Duodenal mucosa (tissue), 2 donors: ENCODE measurements around the gene RUNX1.

ENCODE experiments used
- H3K27ac ChIP-seq: one replicate; pipeline ENCODE4 v1.7.0; 2013; ENCODE audit warnings: low read depth, low read length
- H3K27me3 ChIP-seq, 2 donors: one replicate each; pipeline ENCODE4 v1.7.0; 2013; ENCODE audit warnings: low read length in 2 of 2, control low read depth in 1 of 2; ENCODE audit not compliant: insufficient read depth in 2 of 2, control insufficient read depth in 1 of 2
- H3K36me3 ChIP-seq, 2 donors: one replicate each; pipeline ENCODE4 v1.7.0; 2013; ENCODE audit warnings: low read length in 2 of 2, control low read depth in 1 of 2; ENCODE audit not compliant: insufficient read depth in 2 of 2, control insufficient read depth in 1 of 2
- H3K4me1 ChIP-seq, 2 donors: one replicate each; pipeline ENCODE4 v1.7.0; 2013; ENCODE audit warnings: low read length in 2 of 2, control low read depth in 1 of 2; ENCODE audit not compliant: insufficient read depth in 2 of 2, control insufficient read depth in 1 of 2
- H3K4me3 ChIP-seq, 2 donors: one replicate each; pipeline ENCODE4 v1.7.0; 2013; ENCODE audit warnings: low read length in 2 of 2, low read depth in 1 of 2
- H3K9ac ChIP-seq, 2 donors: one replicate each; pipeline ENCODE4 v1.7.0; 2013; ENCODE audit warnings: low read length in 2 of 2, low read depth in 1 of 2
- H3K9me3 ChIP-seq, 2 donors: one replicate each; pipeline ENCODE4 v1.7.0; 2013; ENCODE audit warnings: low read length in 2 of 2, control low read depth in 1 of 2; ENCODE audit not compliant: control insufficient read depth in 1 of 2

RUNX1 gene

DNA sequence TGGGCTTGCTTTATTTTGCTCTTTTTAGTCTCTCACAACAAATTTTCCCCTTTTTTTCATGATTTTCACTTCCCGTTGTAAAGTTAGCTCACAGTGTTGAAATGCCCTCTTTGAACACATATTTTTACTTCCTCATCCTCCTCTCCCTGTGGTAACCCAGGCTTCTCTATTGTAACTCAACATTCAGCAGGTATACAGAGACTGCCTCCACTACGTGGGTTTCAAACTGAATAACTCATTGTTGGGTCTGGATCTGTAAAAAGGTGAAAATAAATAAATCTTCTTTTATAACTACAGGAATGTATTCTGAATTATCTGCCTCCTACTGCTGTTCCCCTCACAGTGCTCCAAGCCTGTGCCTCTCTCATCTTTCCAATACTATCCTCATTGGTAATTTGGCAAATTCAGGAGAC, 166.4 kb downstream of the RUNX1 start:
- peaks cover 4 to 10% of the 10 kb centered on the region in 2 donors for H3K36me3 ChIP-seq
- peaks cover 25 to 43% of the 10 kb centered on the region in 2 donors for H3K4me1 ChIP-seq
- no peaks in the 10 kb centered on the region for H3K9me3 ChIP-seq
- peak overlapping the region in 1 of 2 donors; percentile 91 for H3K9ac ChIP-seq
- H3K27ac ChIP-seq: no peak overlapping the region
- no peaks in the 10 kb centered on the region for H3K27me3 ChIP-seq
- H3K4me3 ChIP-seq: no peak overlapping the region

DNA sequence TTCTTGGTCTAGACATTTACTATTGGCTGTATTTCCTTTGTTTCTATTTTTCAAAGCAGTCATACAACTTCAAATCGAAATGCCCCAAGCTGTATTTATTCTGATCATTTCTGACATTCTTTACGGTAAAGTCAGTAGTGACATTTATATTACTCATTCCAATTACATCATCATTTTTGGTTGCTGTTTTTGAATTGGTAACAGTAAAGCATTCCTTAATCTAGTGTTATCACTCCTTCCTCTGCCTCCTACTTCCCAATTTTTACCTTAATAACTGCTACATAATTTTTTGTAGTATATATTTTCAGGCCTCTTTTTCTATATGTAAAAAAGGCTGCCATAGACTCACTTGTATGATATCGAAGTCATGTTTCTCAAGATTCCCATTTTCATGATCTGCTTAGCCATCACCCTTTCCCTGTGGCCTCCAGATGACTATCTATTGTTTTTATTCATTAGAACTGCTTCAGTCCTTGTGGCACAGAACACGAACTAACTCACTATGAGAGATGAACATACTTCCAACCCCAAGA, 167.2 kb downstream of the RUNX1 start:
- no peak overlapping the region for H3K27ac ChIP-seq
- H3K9ac ChIP-seq: peak overlapping the region in 1 of 2 donors; percentile 30
- no peak overlapping the region for H3K4me3 ChIP-seq

DNA sequence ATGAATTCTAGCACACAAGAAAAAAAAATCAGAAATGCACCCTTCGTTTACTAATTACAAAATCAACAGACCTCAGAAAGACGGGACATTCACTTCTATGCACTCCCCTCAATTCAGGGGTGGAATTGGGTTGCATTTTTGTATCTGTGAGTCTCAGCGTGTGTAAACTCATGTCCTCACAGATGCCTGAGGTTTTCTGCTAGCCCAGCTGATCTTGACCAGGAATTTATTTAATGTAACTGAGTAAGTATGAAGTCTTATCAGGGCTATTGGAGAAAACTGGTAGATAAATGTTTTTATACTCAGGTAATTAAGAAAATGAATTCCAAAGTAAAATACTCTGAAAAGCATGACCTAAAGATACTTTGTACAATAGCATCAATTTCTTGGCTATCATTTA, 167.7 kb downstream of the RUNX1 start:
- peaks cover 5 to 10% of the 10 kb centered on the region in 2 donors for H3K36me3 ChIP-seq
- no peak overlapping the region for H3K9ac ChIP-seq
- H3K4me3 ChIP-seq: no peak overlapping the region
- peaks cover 26 to 51% of the 10 kb centered on the region in 2 donors for H3K4me1 ChIP-seq
- H3K27me3 ChIP-seq: no peaks in the 10 kb centered on the region
- no peaks in the 10 kb centered on the region for H3K9me3 ChIP-seq
- no peak overlapping the region for H3K27ac ChIP-seq

More for the DNA sequence above, 167.2 kb downstream of the RUNX1 start:
- no peaks in the 10 kb centered on the region for H3K9me3 ChIP-seq
- H3K4me1 ChIP-seq: peaks cover 26 to 50% of the 10 kb centered on the region in 2 donors
- no peaks in the 10 kb centered on the region for H3K27me3 ChIP-seq
- peaks cover 4 to 10% of the 10 kb centered on the region in 2 donors for H3K36me3 ChIP-seq

- H3K27me3 ChIP-seq: no peaks in the 10 kb centered on the region
- H3K4me3 ChIP-seq: no peak overlapping the region
- peaks cover 7 to 15% of the 10 kb centered on the region in 2 donors for H3K36me3 ChIP-seq
- H3K4me1 ChIP-seq: peaks cover 22 to 51% of the 10 kb centered on the region in 2 donors
- H3K9me3 ChIP-seq: no peaks in the 10 kb centered on the region
- H3K27ac ChIP-seq: no peak overlapping the region
- no peak overlapping the region for H3K9ac ChIP-seq
Observed at GRCh38 chr21:34880401-34880800, 168.7 kb downstream of the RUNX1 start.

- H3K36me3 ChIP-seq: peaks cover 7 to 17% of the 10 kb centered on the region in 2 donors
- H3K4me1 ChIP-seq: peaks cover 21 to 44% of the 10 kb centered on the region in 2 donors
- no peak overlapping the region for H3K27ac ChIP-seq
- no peaks in the 10 kb centered on the region for H3K27me3 ChIP-seq
- peak overlapping the region in 1 of 2 donors; percentile 4 for H3K4me3 ChIP-seq
- H3K9me3 ChIP-seq: no peaks in the 10 kb centered on the region
- H3K9ac ChIP-seq: no peak overlapping the region
Observed at GRCh38 chr21:34878940-34879339, 170.2 kb downstream of the RUNX1 start.

DNA sequence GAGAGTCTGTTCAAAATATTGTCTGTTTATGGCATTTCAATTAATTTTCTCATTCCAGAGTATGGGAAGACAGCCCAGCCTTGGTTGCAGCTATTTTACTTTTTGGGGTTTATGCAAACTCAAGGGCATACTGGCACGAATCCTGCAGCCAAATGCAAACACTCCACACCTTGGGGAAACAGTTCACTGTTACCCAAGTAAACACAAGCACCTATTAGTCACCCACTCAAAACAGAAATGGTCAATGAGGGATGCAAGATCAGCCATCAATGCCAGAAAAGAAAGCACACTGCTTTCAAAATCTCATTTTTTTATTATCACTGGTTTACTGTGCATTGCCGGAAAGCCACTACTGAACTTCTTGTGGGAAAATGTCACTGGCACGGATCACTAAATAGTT, 170.6 kb downstream of the RUNX1 start:
- Histone ChIP-seq H3K9ac (no peak overlapping the region), H3K27ac (no peak overlapping the region), H3K4me3 (peak overlapping the region in 1 of 2 donors; percentile 4), H3K4me1 (peaks cover 18 to 39% of the 10 kb centered on the region in 2 donors), H3K9me3 (no peaks in the 10 kb centered on the region), H3K27me3 (no peaks in the 10 kb centered on the region), H3K36me3 (peaks cover 8 to 22% of the 10 kb centered on the region in 2 donors)

- H3K9me3 ChIP-seq: no peaks in the 10 kb centered on the region
- H3K4me1 ChIP-seq: peaks cover 14 to 31% of the 10 kb centered on the region in 2 donors
- H3K27me3 ChIP-seq: no peaks in the 10 kb centered on the region
- H3K36me3 ChIP-seq: peaks cover 13 to 29% of the 10 kb centered on the region in 2 donors
- peak overlapping the region; percentile 37 for H3K27ac ChIP-seq
- peak overlapping the region in 1 of 2 donors; percentile 10 for H3K4me3 ChIP-seq
- H3K9ac ChIP-seq: no peak overlapping the region
Observed at GRCh38 chr21:34877485-34878128, 171.5 kb downstream of the RUNX1 start.

GRCh38 chr21:34875830-34876229, 173.3 kb downstream of the RUNX1 start:
- H3K4me1 ChIP-seq: peaks cover 14 to 25% of the 10 kb centered on the region in 2 donors
- H3K4me3 ChIP-seq: no peak overlapping the region
- no peak overlapping the region for H3K27ac ChIP-seq
- H3K9me3 ChIP-seq: no peaks in the 10 kb centered on the region
- H3K9ac ChIP-seq: no peak overlapping the region
- no peaks in the 10 kb centered on the region for H3K27me3 ChIP-seq
- H3K36me3 ChIP-seq: peaks cover 13 to 36% of the 10 kb centered on the region in 2 donors

- no peak overlapping the region for H3K27ac ChIP-seq
Observed at GRCh38 chr21:34874684-34875513, 174.2 kb downstream of the RUNX1 start.

More at GRCh38 chr21:34874684-34875513, 174.2 kb downstream of the RUNX1 start:
- Histone ChIP-seq H3K27me3 (no peaks in the 10 kb centered on the region), H3K9me3 (no peaks in the 10 kb centered on the region), H3K4me1 (peaks cover 14 to 25% of the 10 kb centered on the region in 2 donors), H3K9ac (no peak overlapping the region), H3K4me3 (no peak overlapping the region), H3K36me3 (peaks cover 16 to 39% of the 10 kb centered on the region in 2 donors)
